K562 (cell line): ENCODE measurements around the gene STX3. TPM values are rescaled to one million over a fixed set of nuclear protein-coding genes. Genes with fewer than 3 reads are reported as not detected.
A peak's percentile ranks its signal among the peaks of the same experiment; 100 is the strongest.

Source experiments
- ARID1B ChIP-seq: fragments of 450-650 bp; IDR thresholded peaks from 2 replicates; pipeline ENCODE4 v1.6.1; 2016; ENCODE audit warnings: antibody characterized with exemption, mild to moderate bottlenecking, inconsistent platforms
- CBX2 ChIP-seq: fragments of 200-600 bp; sonication (generic); IDR thresholded peaks from one replicate; pipeline ENCODE4 v1.6.1; 2012; ENCODE audit warnings: mild to moderate bottlenecking, low read length, inconsistent platforms; ENCODE audit not compliant: insufficient read depth, poor library complexity, severe bottlenecking
- CBX3 ChIP-seq, 2 experiments: IDR thresholded peaks; 1 replicate in 1 of 2; 2 replicates in 1 of 2; pipeline ENCODE4 v1.6.1; 2012; ENCODE audit warnings: inconsistent platforms in 2 of 2, low read length in 2 of 2, borderline replicate concordance in 1 of 2, control low read depth in 1 of 2
- CXXC5 ChIP-seq: fragments of 250-450 bp; sonication (Bioruptor Pico); IDR thresholded peaks from 2 replicates; pipeline ENCODE4 v1.8.0; 2022; ENCODE audit warnings: inconsistent platforms, mild to moderate bottlenecking, moderate library complexity
- E2F3 ChIP-seq: fragments of 250-450 bp; sonication (Bioruptor Pico); IDR thresholded peaks from 2 replicates; pipeline ENCODE4 v1.4.0; 2020; ENCODE audit warnings: mild to moderate bottlenecking
- HDGF ChIP-seq: fragments of 450-650 bp; IDR thresholded peaks from 2 replicates; pipeline ENCODE4 v1.6.1; 2016
- MTA1 ChIP-seq: fragments of 450-650 bp; IDR thresholded peaks from 2 replicates; pipeline ENCODE4 v1.6.1; 2017; ENCODE audit warnings: borderline replicate concordance
- PML ChIP-seq: IDR thresholded peaks from 2 replicates; pipeline ENCODE4 v1.6.1; 2012; ENCODE audit warnings: low read length, inconsistent platforms
- RHOXF2B ChIP-seq: fragments of 250-450 bp; sonication (Bioruptor Pico); conservative IDR thresholded peaks from 2 replicates; pipeline ENCODE4 v1.5.1; 2021
- TAF7 ChIP-seq: fragments of 450-650 bp; IDR thresholded peaks from 2 replicates; pipeline ENCODE4 v1.6.1; 2016; ENCODE audit warnings: missing genetic modification characterization, missing compliant biosample characterization
- ZFX ChIP-seq: sonication (generic); formaldehyde crosslinking; IDR thresholded peaks from 2 replicates; pipeline ENCODE4 v1.8.0; 2022; ENCODE audit warnings: mild to moderate bottlenecking, missing genetic modification reagents, moderate library complexity
- ZKSCAN1 ChIP-seq: fragments of 150-350 bp; IDR thresholded peaks from 2 replicates; pipeline ENCODE4 v1.6.1; 2016; ENCODE audit warnings: low read depth, low read length
- ZNF175 ChIP-seq: fragments of 200-800 bp; sonication (Bioruptor generic); IDR thresholded peaks from 2 replicates; pipeline ENCODE4 v1.6.1; 2016; ENCODE audit warnings: low read depth, mild to moderate bottlenecking, missing genetic modification characterization, missing compliant biosample characterization
- polyA plus RNA-seq, 8 experiments: library from polyadenylated mRNA; depleted of rRNA in 4 of 8; stranded (reverse) in 5 of 8; unstranded in 3 of 8; fragments of >200 nt; fragmentation: Nextera tagmentation in 2 of 8; fragmentation: Illumina TruSeq in 1 of 8; extraction: Ambion mirVana in 2 of 8; extraction: Trizol in 1 of 8; gene quantifications; 2 replicates each; pipeline versions ENCODE4 v1.2.1 to v1.2.3, GENCODE V29; 2011 to 2014; ENCODE audit warnings: inconsistent platforms in 1 of 8, missing spikeins in 1 of 8
- total RNA-seq, 7 experiments: library from RNA; depleted of rRNA in 6 of 7; stranded (reverse); fragments of >200 nt in 6 of 7; fragmentation: Illumina TruSeq in 2 of 7; extraction: Trizol in 2 of 7; gene quantifications; 2 replicates each; pipeline versions ENCODE4 v1.2.1 to v1.2.3, GENCODE V29; 2011 to 2021; ENCODE audit warnings: low replicate concordance in 1 of 7
- TF ChIP-seq, protein P1 (sequence below): fragments of 450-650 bp; formaldehyde crosslinking; IDR thresholded peaks from 2 replicates; pipeline ENCODE4 v1.4.0; 2020; ENCODE audit warnings: mild to moderate bottlenecking, moderate library complexity
- TF ChIP-seq, protein P2 (sequence below), 2 experiments: fragments of 250-450 bp in 1 of 2; fragments of 450-650 bp in 1 of 2; sonication (Bioruptor Pico) in 1 of 2; IDR thresholded peaks; 2 replicates each; pipeline versions ENCODE4 v1.6.1 to v1.8.0; 2016 to 2021; ENCODE audit warnings: mild to moderate bottlenecking in 2 of 2, moderate library complexity in 2 of 2, missing compliant biosample characterization in 1 of 2, missing genetic modification characterization in 1 of 2
- TF ChIP-seq, protein P3 (sequence below), 2 experiments: fragments of 450-650 bp in 1 of 2; sonication (generic) in 1 of 2; formaldehyde crosslinking in 1 of 2; IDR thresholded peaks; 2 replicates each; pipeline versions ENCODE4 v1.7.1 to v1.9.0; 2016 to 2022; ENCODE audit warnings: inconsistent platforms in 1 of 2, mild to moderate bottlenecking in 1 of 2, missing genetic modification reagents in 1 of 2

The STX3 gene
- total and polyA plus RNA-seq, 9 of the 15 experiments (the other 6 are each of a cell fraction or from before 2014, with no cell fraction given): 12.0 to 91.6 (median 48.7) TPM

DNA sequence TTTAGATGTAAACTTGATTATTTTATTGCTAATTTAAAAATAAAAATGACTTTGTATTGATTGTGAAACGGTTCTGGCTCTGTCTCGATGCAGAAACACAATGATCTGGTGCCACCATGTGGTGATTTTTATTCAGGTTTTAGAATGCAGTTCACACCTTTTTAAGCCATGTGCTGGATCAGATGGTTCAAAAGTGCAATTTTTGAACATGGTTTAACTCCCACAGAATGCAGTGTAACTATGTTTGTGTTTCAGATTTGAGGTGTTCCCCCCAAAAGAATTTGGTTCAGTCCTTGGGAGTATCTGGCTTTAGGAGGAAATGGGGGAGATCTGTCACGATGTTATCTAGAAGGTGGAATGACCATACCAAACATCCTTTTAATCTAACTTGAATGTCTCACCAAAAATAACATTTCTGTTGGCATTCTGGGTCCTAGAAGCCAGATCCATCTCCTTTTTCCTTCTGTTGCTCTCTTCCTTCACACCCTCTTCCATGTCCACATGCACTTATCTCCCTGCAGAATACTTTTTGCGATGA is 47.5 kb downstream of the STX3 start (continued):
- TF ChIP-seq, protein P1, sequence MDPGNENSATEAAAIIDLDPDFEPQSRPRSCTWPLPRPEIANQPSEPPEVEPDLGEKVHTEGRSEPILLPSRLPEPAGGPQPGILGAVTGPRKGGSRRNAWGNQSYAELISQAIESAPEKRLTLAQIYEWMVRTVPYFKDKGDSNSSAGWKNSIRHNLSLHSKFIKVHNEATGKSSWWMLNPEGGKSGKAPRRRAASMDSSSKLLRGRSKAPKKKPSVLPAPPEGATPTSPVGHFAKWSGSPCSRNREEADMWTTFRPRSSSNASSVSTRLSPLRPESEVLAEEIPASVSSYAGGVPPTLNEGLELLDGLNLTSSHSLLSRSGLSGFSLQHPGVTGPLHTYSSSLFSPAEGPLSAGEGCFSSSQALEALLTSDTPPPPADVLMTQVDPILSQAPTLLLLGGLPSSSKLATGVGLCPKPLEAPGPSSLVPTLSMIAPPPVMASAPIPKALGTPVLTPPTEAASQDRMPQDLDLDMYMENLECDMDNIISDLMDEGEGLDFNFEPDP (CRISPR knock-in tag): no peak
- no peak for TF ChIP-seq TAF7
- TF ChIP-seq CBX3 (IDR thresholded peaks at IDR 0.05; ENCODE audit: borderline replicate concordance in 1 of 2, low read length in 2 of 2): peak in 1 of 2 experiments; percentile 97; a peak in 2 of 3 replicates
- TF ChIP-seq ZFX (CRISPR knock-in tag): no peak
- no peak for TF ChIP-seq ARID1B
- TF ChIP-seq ZKSCAN1: no peak
- TF ChIP-seq HDGF: no peak
- TF ChIP-seq CBX2: no peak
- TF ChIP-seq, protein P2, sequence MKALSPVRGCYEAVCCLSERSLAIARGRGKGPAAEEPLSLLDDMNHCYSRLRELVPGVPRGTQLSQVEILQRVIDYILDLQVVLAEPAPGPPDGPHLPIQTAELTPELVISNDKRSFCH (CRISPR knock-in tag; IDR thresholded peaks at IDR 0.05): no peak
- TF ChIP-seq, protein P2 (tag; IDR thresholded peaks at IDR 0.05): no peak
- no peak for TF ChIP-seq MTA1
- TF ChIP-seq RHOXF2B (CRISPR knock-in tag): no peak
- TF ChIP-seq ZNF175 (CRISPR knock-in tag): no peak
- no peak for TF ChIP-seq E2F3 (CRISPR knock-in tag)
- TF ChIP-seq CXXC5 (CRISPR knock-in tag): no peak
- TF ChIP-seq, protein P3, sequence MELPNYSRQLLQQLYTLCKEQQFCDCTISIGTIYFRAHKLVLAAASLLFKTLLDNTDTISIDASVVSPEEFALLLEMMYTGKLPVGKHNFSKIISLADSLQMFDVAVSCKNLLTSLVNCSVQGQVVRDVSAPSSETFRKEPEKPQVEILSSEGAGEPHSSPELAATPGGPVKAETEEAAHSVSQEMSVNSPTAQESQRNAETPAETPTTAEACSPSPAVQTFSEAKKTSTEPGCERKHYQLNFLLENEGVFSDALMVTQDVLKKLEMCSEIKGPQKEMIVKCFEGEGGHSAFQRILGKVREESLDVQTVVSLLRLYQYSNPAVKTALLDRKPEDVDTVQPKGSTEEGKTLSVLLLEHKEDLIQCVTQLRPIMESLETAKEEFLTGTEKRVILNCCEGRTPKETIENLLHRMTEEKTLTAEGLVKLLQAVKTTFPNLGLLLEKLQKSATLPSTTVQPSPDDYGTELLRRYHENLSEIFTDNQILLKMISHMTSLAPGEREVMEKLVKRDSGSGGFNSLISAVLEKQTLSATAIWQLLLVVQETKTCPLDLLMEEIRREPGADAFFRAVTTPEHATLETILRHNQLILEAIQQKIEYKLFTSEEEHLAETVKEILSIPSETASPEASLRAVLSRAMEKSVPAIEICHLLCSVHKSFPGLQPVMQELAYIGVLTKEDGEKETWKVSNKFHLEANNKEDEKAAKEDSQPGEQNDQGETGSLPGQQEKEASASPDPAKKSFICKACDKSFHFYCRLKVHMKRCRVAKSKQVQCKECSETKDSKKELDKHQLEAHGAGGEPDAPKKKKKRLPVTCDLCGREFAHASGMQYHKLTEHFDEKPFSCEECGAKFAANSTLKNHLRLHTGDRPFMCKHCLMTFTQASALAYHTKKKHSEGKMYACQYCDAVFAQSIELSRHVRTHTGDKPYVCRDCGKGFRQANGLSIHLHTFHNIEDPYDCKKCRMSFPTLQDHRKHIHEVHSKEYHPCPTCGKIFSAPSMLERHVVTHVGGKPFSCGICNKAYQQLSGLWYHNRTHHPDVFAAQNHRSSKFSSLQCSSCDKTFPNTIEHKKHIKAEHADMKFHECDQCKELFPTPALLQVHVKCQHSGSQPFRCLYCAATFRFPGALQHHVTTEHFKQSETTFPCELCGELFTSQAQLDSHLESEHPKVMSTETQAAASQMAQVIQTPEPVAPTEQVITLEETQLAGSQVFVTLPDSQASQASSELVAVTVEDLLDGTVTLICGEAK (IDR thresholded peaks at IDR 0.05): no peak
- TF ChIP-seq, protein P3 (CRISPR knock-in tag; IDR thresholded peaks at IDR 0.05): no peak
- TF ChIP-seq PML: no peak
